Smooth muscle cell (in vitro differentiated cells): ENCODE measurements around the gene NXT1. TPM values are rescaled to one million over a fixed set of nuclear protein-coding genes. Genes with fewer than 3 reads are reported as not detected.
A peak's percentile ranks its signal among the peaks of the same experiment; 100 is the strongest.

Source experiments
- DNase-seq: peaks from one replicate; lab custom pipeline; 2025; ENCODE audit not compliant: unreplicated experiment; lab: John Stamatoyannopoulos, UW
- H2AFZ ChIP-seq: fragments of 200-600 bp; sonication (generic); 2 replicates; pipeline ENCODE4 v1.6.0; 2016; ENCODE audit warnings: antibody characterized with exemption, low read depth, mild to moderate bottlenecking
- H3F3A ChIP-seq: fragments of 200-600 bp; sonication (generic); 2 replicates; pipeline ENCODE4 v1.6.0; 2017; ENCODE audit warnings: antibody characterized with exemption, low read depth
- H3K27ac ChIP-seq: fragments of 200-600 bp; sonication (generic); 2 replicates; pipeline ENCODE4 v1.5.1; 2016; ENCODE audit warnings: low read depth, mild to moderate bottlenecking
- H3K27me3 ChIP-seq: fragments of 200-600 bp; sonication (generic); 2 replicates; pipeline ENCODE4 v1.6.1; 2016; ENCODE audit warnings: low read depth, mild to moderate bottlenecking
- H3K36me3 ChIP-seq: fragments of 200-600 bp; sonication (generic); 2 replicates; pipeline ENCODE4 v1.5.1; 2016; ENCODE audit warnings: low read depth
- H3K4me1 ChIP-seq: fragments of 200-600 bp; sonication (generic); 2 replicates; pipeline ENCODE4 v1.5.1; 2016; ENCODE audit warnings: low read depth
- H3K4me2 ChIP-seq: fragments of 200-600 bp; sonication (generic); 2 replicates; pipeline ENCODE4 v1.6.0; 2016; ENCODE audit warnings: mild to moderate bottlenecking
- H3K4me3 ChIP-seq: fragments of 200-600 bp; sonication (generic); 2 replicates; pipeline ENCODE4 v1.5.1; 2016; ENCODE audit warnings: mild to moderate bottlenecking
- H3K79me2 ChIP-seq: fragments of 200-600 bp; sonication (generic); 2 replicates; pipeline ENCODE4 v1.6.0; 2016; ENCODE audit warnings: low read depth, mild to moderate bottlenecking
- H3K9ac ChIP-seq: fragments of 200-600 bp; sonication (generic); 2 replicates; pipeline ENCODE4 v1.6.0; 2016; ENCODE audit warnings: low read depth
- H3K9me3 ChIP-seq: fragments of 200-600 bp; sonication (generic); replicated peaks from 2 replicates; pipeline ENCODE4 v1.5.1; 2016; ENCODE audit warnings: low read depth
- H4K20me1 ChIP-seq: fragments of 200-600 bp; sonication (generic); 2 replicates; pipeline ENCODE4 v1.6.0; 2016; ENCODE audit warnings: low read depth
- CTCF ChIP-seq: fragments of 200-600 bp; sonication (generic); IDR thresholded peaks from 2 replicates; pipeline ENCODE4 v1.5.1; 2017; ENCODE audit warnings: borderline replicate concordance, mild to moderate bottlenecking, antibody characterized with exemption; ENCODE audit not compliant: insufficient read depth, poor library complexity, severe bottlenecking
- WGBS: methylation state at CpG from one replicate; pipeline ENCODE4 v1.1.7; 2016; ENCODE audit warnings: low lambda C conversion rate; 5-methylcytosine and 5-hydroxymethylcytosine counted together
- polyA plus RNA-seq: library from polyadenylated mRNA; unstranded; fragments of >200 nt; fragmentation: Nextera tagmentation; extraction: Ambion mirVana; gene quantifications from 2 replicates; pipeline ENCODE4 v1.2.1, GENCODE V29; 2016
- total RNA-seq: library from RNA; depleted of rRNA; stranded (reverse); fragments of >200 nt; gene quantifications from 2 replicates; pipeline ENCODE4 v1.2.3, GENCODE V29; 2014

The NXT1 gene
- total and polyA plus RNA-seq, 2 experiments from 2014 or later: 45.3 to 49.6 TPM

GRCh38 chr20:23349338-23350195 lies 1.0 kb upstream of the NXT1 start:
- DNase-seq: no peak
- Histone ChIP-seq H3K4me2 (peak overlapping the region; percentile 86), H3K4me3 (peak overlapping the region; percentile 66), H3K9ac (peak overlapping the region; percentile 88), H3K27ac (peak overlapping the region; percentile 96), H3K27me3 (no peaks in the 10 kb centered on the region), H3F3A (peaks cover 5% of the 10 kb centered on the region), H3K4me1 (peaks cover 16% of the 10 kb centered on the region), H2AFZ (peak overlapping the region; percentile 64), H3K79me2 (peaks cover 23% of the 10 kb centered on the region), H3K36me3 (no peaks in the 10 kb centered on the region), H4K20me1 (peaks cover 22% of the 10 kb centered on the region), H3K9me3 (no peaks in the 10 kb centered on the region)
- WGBS: 16% methylated on average over 17 of the region's 23 CpGs
- TF ChIP-seq CTCF: peak; percentile 38

GRCh38 chr20:23350904-23351838 lies 580 bp downstream of the NXT1 start:
- H3K9ac ChIP-seq: peak overlapping the region; percentile 88
- peak; percentile 46 for DNase-seq
- TF ChIP-seq CTCF: no peak
- peak overlapping the region; percentile 96 for H3K27ac ChIP-seq
- peaks cover 16% of the 10 kb centered on the region for H3K4me1 ChIP-seq
- WGBS: 2% methylated on average over 62 of the region's 64 CpGs
- peaks cover 23% of the 10 kb centered on the region for H3K79me2 ChIP-seq
- peak overlapping the region; percentile 66 for H2AFZ ChIP-seq
- no peaks in the 10 kb centered on the region for H3K27me3 ChIP-seq
- H3K9me3 ChIP-seq: no peaks in the 10 kb centered on the region
- H3K36me3 ChIP-seq: no peaks in the 10 kb centered on the region
- H3K4me2 ChIP-seq: peak overlapping the region; percentile 86
- peaks cover 5% of the 10 kb centered on the region for H3F3A ChIP-seq
- H4K20me1 ChIP-seq: peaks cover 22% of the 10 kb centered on the region
- peak overlapping the region; percentile 66 for H3K4me3 ChIP-seq

GRCh38 chr20:23356203-23356602 lies 5.6 kb downstream of the NXT1 start:
- no peak for TF ChIP-seq CTCF
- Histone ChIP-seq H3K4me3 (peak overlapping the region; percentile 70), H3K4me2 (peak overlapping the region; percentile 85), H3K79me2 (peaks cover 21% of the 10 kb centered on the region), H2AFZ (no peak overlapping the region), H3K36me3 (no peaks in the 10 kb centered on the region), H4K20me1 (peaks cover 22% of the 10 kb centered on the region), H3K27me3 (no peaks in the 10 kb centered on the region), H3F3A (peaks cover 18% of the 10 kb centered on the region), H3K9ac (no peak overlapping the region), H3K9me3 (no peaks in the 10 kb centered on the region), H3K27ac (no peak overlapping the region), H3K4me1 (peaks cover 19% of the 10 kb centered on the region)
- DNase-seq: no peak
- WGBS: 30% methylated on average over 27 of the region's 27 CpGs
